HG02885 (cell line): ENCODE results near the gene HBA1.
"Not testable (repeated sequence)": the region's sequence is repeated elsewhere in the genome, so short reads cannot be mapped to it uniquely, and the experiment has no call there.

Experiments used
- ATAC-seq: cut with Tn5 transposase; IDR thresholded peaks from one replicate; pipeline ENCODE4 v1.9.1; 2021; ENCODE audit warnings: mild to moderate bottlenecking; ENCODE audit not compliant: unreplicated experiment, poor library complexity

Gene HBA1

DNA sequence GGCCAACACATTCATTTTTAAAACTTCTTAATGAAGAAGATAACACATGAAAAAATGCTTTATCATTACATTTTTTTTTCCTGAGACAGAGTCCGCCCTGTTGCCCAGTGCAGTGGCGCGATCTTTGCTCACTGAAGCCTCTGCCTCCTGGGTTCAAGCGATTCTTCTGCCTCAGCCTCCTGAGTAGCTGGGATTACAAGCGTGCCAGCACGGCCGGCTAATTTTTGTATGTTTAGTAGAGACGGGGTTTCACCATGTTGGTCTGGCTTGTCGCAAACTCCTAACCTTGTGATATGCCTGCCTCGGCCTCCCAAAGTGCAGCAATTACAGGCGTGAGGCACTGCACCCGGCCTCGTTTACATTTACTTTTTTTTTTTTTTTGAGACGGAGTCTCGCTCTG is 17.0 kb downstream of the HBA1 start:
- no peak for ATAC-seq

DNA sequence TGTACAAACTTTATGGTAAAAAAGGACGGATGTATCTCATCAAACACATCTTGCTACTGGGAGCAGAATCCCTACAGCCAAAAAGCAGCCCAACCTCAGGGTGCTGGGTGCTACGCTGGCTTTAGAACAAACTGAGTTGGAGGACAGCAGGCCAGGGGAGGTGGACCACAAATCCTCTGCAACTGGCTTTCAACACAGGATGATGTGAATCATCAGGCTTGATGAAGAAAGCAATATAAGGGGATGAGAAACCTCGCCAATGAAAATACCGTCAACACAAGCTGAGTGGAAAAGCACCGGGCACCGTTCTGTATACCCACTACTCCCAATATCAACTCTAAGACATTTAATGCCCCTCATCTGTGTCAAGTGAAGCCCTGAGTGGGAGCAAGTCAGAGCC is 18.0 kb downstream of the HBA1 start:
- ATAC-seq: no peak

DNA sequence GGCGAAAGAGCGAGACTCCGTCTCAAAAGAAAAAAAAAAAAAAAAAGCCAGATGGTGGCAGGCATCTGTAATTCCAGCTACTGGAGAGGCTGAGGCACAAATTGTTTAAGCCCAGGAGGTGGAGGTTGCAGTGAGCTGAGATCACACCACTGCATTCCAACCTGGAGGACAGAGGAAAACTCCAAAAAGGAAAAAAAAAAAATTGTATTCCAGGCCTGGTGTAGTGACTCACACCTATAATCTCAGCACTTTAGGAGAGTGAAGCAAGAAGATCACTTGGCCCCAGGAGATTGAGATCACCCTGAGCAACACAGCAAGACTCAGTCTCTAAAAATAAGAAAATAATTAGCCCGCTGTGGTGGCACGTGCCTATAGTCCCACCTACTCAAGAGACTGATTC is 23.9 kb downstream of the HBA1 start:
- no peak for ATAC-seq

DNA sequence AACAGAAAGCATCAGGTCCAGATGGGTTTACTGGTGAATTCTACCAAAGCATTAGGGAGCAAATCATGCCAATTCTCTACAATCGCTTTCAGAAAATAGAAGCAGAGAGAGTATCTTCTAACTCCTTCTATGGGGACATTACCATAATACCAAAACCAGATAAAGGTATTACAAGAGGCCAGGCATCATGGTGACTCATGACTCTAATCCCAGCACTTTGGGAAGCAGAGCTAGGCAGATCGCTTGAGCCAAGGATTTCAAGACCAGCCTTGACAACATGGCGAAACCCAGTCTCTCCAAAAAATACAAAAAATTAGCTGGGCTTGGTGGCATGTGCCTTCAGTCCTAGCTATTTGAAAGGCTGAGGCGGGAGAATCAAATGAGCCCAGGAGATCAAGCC is 26.8 kb downstream of the HBA1 start:
- ATAC-seq: no peak

DNA sequence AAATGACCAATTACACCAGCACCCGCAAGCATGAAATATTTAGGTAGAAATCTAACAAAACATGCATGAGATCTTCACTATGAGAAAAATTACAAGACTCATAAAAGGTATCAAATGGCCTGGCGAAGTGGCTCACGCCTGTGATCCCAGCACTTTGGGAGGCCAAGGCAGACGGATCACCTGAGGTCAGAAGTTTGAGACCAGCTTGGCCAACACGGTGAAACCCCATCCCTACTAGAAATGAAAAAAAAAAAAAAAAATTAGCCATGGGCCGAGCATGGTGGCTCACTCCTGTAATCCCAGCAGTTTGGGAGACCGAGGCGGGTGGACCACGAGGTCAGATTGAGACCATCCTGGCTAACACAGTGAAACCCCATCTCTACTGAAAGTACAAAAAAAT is 27.6 kb downstream of the HBA1 start:
- ATAC-seq: not testable (repeated sequence)

DNA sequence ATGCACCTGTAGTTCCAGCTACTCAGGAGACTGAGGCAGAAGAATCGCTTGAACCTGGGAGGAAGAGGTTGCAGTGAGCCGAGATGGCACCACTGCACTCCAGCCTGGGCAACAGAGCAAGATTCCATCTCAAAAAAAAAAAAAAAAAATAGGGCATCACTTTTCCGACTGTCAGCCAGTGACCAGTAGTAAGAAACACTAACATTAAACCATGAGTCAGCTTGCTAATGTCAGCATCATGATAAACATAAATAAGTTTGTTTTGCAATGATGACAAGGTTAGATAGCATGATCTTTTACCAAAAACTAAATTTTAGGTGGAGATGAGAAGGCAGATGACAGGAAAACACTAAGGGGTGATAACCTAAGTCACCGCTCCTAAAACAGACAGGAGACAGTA is 32.9 kb downstream of the HBA1 start:
- ATAC-seq: not testable (repeated sequence)

DNA sequence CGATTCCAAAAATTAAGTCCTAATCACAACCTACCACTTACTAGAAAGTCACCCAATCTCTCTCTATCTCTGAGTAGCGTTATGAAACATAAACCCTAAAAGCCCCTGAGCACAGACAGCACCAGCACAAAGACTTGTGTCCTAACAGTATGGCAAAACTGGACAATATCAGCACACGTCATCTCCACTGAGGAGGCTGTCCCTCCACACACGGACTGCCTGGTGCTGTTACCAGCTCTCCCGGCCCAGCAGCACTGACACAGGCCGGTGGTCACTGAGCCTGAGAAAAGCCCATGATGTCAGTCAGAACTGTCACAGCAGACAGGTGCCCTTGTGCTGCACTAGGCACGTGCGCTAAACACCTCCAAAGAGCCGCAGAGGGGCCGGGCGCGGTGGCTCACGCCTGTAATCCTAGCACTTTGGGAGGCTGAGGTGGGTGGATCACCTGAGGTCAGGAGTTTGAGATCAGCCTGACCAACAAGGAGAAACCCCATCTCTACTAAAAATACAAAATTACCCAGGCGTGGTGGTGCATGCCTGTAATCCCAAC is 35.2 kb downstream of the HBA1 start:
- not testable (repeated sequence) for ATAC-seq

DNA sequence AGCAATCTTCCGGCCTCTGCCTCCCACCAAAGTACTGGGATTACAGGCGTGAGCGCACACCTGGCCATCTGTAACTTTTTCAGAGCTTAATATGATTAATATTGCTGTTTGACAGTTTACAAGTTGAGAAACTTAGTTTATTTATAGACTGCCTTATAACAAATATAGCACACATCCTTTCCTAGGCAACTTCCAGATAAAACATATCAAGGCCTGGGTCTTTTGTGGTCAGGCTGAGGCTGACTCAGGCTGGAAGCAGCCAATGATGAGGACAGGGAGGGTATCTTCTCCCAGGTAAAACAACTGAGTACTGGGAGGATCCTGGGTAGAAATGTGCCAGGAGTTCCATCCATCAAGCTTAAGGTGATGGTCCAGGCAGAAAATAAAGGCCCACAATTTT is 36.5 kb downstream of the HBA1 start:
- ATAC-seq: no peak

DNA sequence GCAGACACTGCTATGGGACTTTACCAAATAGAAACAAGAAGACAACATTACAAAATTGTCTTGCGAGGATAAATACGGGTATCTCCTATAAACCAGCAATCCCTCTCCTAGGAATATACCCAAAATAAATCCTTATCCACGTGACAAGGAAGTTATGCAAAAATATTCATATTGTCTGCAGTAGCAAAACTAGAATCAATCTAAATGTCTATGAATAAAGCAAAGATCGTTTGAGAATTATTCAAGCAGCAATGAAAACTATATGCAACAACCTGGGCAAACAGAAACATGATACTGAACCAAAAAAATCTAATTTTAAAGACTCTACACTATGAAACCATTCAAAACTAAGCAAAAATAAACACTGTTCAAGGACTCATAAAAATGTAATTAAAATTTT is 43.5 kb downstream of the HBA1 start:
- no peak for ATAC-seq
